Activated CD8-positive, alpha-beta memory T cell treated with anti-CD3 and anti-CD28 coated beads, Interleukin-2, amount 50 U/mL, for 4 hours (primary cell): ENCODE results near the gene SYAP1.
"Not testable (repeated sequence)": the region's sequence is repeated elsewhere in the genome, so short reads cannot be mapped to it uniquely, and the experiment has no call there.

Source experiments
- DNase-seq: peaks from one replicate; pipeline ENCODE4 v3.0.0-alpha.2; 2020

Gene SYAP1

GRCh38 chrX:16784440-16784839 is 65.0 kb downstream of the SYAP1 start:
- DNase-seq: not testable (repeated sequence)

DNA sequence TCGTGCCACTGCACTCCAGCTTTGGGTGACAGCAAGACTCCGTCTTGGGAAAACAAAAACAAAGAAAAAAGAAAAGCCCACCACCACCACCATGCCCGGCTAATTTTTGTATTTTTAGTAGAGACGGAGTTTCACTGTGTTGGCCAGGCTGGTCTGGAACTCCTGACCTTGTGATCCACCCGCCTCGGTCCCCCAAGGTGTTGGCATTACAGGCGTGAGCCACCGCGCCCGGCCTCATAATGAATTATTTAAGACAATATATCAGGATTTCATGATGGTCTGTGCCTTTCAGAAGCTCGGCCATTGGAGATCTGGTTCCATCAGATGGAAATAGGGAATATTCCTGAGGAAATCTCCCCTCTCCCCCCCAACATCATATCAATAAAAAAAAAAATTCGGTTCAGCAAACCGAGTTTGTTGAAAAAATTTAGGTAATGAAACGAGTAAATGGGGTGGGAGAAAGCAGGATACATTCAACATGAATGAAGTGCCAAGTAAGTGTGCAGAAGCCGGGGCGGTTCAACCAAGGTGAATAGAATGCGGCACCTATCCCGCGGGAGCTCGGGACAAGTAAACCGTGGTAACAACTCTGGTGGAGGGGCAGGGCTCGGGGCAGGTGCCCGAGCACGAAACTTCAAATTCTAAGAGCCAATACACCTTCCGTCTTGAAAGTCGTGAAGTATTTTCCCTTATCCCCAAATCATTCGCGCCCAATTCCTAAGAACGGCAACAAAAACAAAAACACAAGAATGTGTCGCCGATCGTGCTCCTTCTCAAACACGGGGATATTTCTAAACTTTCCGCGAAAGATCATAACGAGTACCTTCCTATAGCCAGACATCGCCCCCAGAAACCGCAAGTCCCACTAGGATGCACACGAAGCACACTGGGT is 66.1 kb downstream of the SYAP1 start:
- DNase-seq: peak; percentile 21

- DNase-seq: peak; percentile 98
Measured at GRCh38 chrX:16786139-16786790, 66.9 kb downstream of the SYAP1 start, which contains the start of gene TXLNG. Gene TXLNG, plus strand, starts transcription at chrX:16786466. Its CDS starts 22 bp downstream, at chrX:16786488.

GRCh38 chrX:16786791-16787735 is 67.7 kb downstream of the SYAP1 start:
- DNase-seq: peak; percentile 62

DNA sequence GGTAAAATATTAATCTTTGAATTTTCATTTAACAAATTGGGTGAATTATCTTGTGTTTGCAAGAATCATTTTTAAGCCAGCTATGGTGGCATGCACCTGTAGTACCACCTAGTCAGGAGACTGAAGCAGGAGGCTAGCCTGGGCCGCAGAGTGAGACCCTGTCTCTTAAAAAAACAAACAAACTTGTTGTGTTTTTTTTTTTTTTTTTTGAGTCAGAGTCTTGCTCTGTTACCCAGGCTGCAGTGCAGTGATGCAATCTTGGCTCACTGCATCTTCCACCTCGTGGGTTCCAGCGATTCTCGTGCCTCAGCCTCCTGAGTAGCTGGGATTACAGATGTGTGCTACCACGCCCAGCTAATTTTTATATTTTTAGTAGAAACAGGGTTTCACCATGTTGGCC is 69.1 kb downstream of the SYAP1 start:
- DNase-seq: no peak

GRCh38 chrX:16796298-16796697 is 76.9 kb downstream of the SYAP1 start:
- DNase-seq: no peak

GRCh38 chrX:16797358-16797757 is 77.9 kb downstream of the SYAP1 start:
- no peak for DNase-seq

DNA sequence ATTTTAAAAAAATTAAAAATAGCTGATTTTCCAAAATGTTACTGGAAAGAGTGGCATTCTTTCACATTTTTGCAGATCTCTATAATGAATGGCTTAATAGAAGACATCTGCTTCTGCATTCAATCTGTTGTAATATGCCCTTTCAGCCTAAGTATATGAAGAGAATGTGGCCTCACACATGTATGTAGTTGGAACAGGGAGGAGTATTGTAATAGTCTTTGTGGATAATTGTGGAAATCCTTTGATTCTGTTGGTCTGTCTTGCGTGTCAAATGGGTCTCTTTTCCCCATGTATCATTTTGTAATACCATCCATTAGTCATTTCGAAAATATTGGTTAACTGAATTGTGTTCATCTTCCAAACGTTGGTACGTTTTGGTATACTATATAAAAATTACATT is 78.4 kb downstream of the SYAP1 start:
- no peak for DNase-seq

DNA sequence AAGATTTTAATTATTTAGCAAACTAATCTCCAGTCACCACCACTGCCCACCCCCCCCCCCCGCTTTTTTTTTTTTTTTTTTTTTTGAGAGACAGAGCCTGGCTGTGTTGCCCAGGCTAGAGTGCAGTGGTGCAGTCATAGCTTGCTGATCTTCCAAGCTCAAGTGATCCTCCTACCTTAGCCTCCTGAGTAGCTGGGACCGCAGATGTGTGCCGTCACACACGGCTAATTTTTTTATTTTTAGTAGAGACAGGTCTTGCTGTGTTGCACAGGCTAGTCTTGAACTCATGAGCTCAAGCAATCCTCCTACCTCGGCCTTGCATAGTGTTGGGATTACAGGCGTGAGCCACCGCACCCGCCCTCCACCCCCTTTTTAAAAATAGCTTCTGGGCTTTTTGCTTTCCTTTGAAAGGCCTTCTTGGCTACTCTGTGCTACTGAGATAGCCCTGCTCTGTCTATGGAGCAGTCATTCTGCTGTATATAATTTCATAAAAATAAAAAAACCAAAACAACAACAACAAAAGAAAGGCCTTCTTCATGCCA is 85.6 kb downstream of the SYAP1 start:
- no peak for DNase-seq

- no peak for DNase-seq
Measured at GRCh38 chrX:16807548-16807947, 88.1 kb downstream of the SYAP1 start.

DNA sequence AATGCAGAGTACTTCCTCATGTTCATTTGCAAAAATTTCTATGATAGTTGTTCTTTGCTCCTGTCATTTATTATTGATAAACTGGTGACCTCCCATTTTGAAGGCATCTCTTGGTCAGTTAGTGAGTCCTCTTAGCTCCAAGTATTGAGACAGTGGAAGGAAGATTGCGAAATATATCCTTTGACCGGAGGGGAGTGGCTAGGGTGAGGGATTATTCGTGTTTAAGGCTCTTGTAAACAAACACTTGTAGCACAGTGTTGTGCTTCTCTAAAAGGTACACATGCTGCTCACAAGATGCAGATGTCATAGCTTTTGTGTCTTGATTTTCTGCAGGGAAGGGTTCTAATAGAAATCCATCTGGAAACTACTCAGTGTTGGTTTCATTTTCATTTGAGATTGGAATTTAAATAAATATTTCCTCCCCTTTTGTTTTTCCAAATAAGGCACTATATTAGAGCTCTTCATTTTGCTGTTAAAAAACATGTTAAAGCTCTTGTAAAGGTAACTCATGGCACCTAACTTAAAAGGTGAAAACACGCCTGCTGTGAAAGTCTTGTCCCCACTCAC is 88.6 kb downstream of the SYAP1 start:
- DNase-seq: no peak

- no peak for DNase-seq
Measured at GRCh38 chrX:16814597-16814996, 95.2 kb downstream of the SYAP1 start.
